Activated gamma-delta T cell (primary cell): ENCODE data around the gene GDA.
"Not testable (repeated sequence)": the region's sequence is repeated elsewhere in the genome, so short reads cannot be mapped to it uniquely, and the experiment has no call there.

Experiments
- DNase-seq: peaks from one replicate; lab custom pipeline; 2025; lab: John Stamatoyannopoulos, UW

The GDA gene

DNA sequence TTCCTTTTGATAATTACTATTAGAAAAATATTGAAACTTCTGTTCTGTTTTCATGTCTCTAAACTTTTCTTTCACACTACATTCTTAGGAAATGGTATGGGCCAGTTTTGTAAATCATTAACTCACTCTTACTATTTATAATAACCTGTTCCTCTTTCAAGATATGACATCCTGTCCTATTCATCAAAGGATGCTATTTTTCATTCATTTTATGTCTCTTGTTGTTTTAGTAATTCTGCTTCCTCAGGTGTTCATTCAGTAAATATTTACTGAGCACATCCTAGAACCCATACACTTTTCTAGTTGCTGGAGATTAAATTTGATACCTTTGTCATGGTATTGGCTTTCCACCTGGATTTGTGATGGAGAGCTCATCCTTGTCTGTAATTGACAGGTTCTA, 58.0 kb downstream of the GDA start:
- no peak for DNase-seq

- no peak for DNase-seq
Measured at GRCh38 chr9:72210522-72210921, 61.3 kb downstream of the GDA start.

- no peak for DNase-seq
Measured at GRCh38 chr9:72211047-72211446, 61.8 kb downstream of the GDA start.

DNA sequence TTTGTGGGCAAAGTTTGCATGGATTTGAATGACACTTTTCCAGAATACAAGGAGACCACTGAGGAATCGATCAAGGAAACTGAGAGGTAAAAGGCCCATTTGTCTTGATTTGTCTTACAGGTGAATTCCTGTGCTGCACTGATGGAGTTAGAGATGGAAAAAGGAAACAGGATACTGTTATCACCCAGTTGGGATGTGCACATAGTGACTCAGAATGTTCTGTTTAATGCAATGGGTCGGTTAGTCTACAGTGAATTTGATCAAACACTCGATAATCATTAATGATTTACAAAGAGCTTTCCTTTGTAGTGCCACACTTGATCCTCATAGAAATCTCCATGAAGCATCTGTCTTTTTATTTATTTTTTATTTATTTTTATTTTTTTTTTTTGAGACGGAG, 64.7 kb downstream of the GDA start:
- no peak for DNase-seq

GRCh38 chr9:72217306-72217842, 68.1 kb downstream of the GDA start:
- no peak for DNase-seq

GRCh38 chr9:72220589-72220988, 71.3 kb downstream of the GDA start:
- no peak for DNase-seq

DNA sequence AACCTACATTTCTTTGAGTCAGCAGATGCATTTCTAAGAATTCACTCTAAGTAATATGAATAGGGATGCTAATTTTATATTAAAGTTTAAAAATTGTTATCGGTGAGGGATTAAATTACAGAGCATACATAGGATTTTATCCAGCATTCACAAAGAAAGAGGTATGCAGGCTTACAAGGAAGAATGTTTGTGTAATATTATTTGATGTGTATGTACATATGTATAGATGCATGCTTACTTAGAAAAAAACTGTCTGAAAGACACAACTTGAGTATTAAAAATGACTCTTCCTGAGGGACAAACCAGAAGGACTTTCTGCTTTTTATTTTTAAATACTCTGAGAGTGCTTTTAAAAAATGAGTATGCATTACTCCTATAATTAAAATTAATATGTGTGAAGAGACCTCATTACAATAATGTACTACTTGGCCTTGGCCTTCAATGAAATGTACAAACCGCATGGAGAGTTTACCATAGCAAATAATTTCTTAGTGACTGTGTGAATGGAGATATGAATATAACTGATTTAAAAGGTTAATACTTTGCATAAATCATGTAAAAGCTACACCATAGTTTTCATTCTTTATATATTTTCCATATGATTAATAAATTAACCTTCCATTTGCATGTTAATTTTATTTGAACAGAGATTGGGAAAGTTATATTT, 77.0 kb downstream of the GDA start:
- no peak for DNase-seq

DNA sequence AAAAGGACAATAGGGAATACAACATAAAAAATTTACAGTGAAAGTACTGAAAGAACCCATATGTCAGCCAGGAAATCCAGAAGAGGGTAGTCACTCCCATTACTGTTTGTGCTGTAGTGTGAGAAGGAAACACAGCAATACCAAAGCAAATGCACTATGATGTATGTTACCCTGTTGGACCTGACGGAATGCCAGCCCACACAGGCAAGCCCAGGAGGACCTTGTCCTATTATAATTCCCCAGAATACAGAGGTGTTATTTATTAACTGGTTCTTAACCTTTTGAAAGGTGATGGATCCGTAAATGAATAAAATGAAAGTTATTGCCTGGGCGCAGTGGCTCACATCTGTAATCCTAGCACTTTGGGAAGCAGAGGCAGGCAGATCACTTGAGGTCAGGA, 79.0 kb downstream of the GDA start:
- no peak for DNase-seq

- DNase-seq: no peak
Measured at GRCh38 chr9:72232778-72233177, 83.5 kb downstream of the GDA start.

DNA sequence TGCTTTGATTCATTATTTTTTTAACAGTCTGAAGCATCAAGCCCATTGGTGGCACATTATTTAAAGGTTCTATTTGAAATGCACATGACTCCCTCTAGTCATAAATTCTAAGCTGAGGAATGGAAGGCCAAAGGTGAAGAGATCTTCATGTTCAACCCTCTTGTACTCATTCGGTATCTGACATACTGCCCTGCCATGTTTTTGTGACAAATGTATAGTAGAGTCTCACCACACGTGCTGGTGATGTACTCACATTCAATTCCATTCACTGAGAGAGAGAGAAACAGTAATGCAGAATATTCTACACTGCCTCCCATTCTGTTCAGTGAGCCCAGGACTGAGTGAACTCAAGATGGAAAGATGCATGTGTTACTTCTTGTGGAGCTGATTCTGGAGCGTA, 98.3 kb downstream of the GDA start:
- no peak for DNase-seq

DNA sequence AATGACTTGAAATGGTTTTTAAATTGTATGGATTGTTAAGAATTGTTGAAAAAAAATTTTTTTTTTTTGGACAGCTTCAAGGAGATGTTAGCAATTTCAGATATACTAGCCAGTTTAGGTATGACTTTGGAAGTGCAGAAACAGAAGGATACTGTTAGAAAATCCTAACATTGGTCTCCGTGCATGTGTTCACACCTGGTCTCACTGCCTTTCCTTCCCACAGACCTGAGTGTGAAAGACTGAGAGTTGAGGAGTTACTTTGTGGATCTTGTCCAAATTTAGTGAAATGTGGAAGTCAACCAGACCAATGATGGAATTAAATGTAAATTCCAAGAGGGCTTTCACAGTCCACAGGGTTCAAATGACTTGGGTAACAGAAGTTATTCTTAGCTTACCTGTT, 102.3 kb downstream of the GDA start:
- DNase-seq: no peak

DNA sequence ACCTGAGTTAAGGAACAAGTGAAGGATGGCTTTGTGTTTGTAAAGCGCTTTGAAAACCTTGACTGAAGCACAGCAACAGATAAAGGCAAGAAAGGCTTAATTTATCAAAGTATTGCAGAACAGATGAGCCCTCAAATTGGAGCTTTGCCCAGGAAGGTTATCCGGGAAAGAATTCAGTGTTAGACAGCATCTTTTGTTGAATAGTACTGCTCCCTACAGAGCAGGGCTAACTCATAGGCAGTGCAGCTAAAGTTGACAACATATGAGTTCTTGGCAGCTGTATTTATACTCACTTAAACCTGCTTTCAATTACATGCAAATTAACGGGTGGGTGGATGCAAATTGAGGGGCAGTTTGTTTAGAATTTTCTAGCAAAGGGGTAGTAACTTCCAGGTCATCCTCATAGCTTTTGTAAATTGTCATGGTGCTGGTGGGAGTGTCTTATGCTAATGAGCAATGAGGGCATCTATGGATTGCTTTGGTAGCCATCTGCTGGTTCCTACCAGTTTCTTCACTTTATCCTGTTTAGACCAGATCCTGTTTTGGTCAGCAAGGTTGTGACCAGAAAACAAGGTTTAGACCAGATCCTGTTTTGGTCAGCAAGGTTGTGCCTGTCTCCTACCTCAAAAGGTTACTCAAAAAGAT, 105.8 kb downstream of the GDA start:
- no peak for DNase-seq

DNA sequence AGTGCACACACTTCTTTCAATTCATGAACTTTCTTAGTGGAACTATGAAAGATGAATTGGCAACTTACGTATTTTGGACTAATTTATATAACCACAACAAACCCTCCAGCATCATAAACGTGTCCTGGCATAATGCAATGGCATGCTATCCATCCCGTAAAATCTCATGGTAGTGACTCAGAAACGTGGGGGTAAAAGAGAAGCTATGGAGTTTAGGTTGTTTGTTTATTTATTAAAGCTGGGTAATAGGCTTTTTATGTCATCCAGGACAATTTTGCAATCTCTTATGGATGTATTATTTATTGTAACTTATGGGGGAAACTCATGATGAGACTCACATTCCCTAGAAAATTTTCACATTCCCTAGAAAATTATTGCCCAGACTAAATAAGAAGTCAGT, 106.3 kb downstream of the GDA start:
- no peak for DNase-seq

DNA sequence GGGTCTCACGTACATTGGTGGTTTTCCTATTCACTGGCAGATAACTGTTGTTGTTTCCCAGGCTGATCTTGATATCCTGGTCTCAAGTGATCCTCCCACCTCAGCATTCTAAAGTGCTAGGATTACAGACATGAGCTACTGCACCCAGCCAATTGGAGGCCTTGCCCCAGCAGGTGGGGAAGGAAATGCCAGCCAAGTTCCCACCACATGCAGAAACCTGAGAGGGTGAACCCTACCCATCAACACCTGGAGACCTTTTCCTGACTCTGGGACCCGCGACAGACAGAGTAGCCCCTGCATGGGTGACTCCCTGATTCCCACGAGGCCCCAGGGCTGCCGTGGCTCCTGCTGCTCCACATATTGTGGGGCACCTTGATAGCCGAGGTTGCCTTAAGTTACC, 107.7 kb downstream of the GDA start:
- no peak for DNase-seq

DNA sequence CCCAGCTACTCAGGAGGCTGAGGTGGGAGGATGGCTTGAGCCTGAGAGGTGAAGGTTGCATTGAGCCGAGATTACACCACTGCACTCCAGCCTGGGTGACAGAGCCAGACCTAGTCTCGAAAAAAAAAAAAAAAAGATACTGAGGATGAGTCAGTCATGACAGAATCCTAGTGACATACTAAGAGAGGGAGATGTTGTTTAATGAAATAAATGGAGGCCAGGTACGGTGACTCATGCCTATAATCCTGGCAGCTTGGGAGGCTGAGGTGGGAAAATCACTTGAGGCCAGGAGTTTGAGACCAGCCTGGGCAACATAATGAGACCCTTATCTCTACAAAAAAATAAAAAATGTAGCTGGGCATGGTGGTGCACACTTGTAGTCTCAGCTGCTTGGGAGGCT, 108.6 kb downstream of the GDA start:
- DNase-seq: no peak

DNA sequence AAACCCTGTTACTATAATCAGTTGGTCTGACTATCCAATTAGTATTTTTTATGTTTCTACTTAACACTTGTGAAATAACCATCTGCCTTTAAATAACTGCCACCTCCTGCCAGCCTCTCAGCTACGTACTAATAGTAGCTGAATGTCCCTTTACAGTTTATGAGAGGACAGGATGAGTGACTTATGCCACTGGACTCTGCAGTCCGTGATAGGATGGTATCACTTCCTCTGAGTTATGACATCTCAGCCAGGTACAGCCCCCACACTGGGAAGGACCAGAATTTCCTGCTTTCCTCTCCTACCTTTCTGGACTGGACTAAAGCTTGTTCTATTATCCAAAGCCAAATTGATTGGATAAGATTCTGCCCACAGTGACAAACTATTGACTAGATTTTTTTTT, 112.8 kb downstream of the GDA start:
- DNase-seq: no peak

DNA sequence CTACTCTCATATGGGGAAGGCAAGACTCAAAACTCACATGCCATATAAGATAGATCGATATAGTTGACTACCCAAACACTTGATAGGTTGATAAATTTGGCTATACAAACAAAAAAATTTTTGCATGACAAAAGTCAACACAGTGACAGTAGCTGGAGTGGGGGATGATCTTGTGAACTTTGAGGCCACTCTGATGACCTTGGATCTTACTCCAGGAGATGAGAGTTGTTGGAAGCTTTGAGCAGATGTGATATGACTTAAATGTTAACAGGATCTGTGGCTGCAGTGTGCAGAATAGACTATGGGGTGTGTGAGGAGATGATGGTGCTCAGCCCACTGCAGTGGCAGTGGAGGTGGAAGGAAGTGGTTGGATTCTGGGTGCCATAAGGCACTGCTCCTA, 114.3 kb downstream of the GDA start:
- no peak for DNase-seq

DNA sequence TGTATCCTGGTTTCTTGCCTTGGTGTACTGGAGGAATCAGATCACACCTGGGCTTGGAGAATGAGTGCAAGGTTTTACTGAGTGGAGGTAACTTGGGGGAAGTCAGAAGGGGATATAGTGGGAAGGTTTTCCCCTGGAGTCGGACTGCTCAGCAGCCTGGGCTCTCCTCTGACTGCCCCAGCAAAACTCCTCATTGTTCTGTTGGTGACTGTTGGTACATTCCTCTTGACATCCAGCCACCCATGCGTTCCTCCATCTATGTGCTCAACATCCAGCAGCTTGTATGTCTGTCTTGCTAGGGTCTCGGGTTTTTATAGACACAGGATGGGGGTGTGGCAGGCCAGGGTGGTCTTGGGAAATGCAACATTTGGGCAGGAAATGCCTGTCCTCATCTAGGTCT, 119.7 kb downstream of the GDA start:
- no peak for DNase-seq

DNA sequence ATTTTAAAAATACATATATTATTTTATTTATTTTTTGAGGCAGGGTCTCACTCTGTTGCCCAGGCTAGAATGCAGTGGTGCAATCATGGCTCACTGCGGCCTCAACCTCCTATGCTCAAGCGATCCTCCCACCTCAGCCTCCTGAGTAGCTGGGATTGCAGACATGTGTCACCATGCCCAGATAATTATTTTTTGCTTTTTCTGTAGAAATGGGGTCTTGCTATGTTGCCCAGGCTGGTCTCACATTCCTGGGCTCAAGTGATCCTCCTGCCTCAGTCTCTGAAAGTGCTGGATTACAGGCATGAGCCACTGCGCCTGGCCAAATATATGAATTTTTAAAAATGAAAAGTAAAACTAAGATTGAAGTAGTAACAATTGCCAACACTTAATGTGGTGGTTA, 121.1 kb downstream of the GDA start:
- not testable (repeated sequence) for DNase-seq

DNA sequence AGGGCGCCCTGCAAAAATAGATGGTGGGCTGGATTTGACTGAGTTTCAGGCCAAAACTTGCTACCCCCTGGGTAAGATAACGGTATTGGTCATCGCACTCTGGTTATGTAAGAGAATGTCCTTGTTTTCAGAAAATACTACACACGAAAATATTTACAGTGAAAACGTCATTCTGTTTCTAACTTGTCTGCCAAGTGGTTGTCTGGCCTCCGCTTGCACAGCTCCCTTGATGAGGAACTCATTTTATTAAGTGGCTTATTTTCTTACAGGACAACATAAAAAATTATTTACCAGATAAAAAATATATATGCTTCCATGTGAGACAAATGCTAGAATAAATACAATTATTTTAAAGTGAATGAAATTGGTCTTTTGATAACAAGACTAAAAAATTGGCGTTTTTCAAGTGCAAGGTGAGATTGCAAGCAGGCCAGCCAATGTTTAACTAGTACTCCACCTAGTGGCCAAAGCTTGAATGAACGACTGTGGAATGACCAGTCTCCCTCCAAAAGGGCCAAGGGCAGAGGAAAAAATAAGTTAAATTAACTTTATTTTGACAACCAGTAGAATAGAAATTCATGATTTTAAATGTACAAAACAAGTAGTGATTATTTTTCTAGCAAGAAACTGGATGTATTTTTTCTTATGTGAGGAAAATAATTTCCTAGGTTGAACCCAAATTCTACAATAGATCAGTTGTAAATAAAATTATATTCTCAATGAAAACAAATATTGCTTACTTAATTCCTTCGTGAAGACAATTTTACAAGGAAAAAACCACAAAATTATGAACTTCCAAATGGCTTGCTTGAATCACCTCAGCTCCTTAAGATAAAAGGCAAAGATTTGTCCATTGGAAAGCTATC, 122.6 kb downstream of the GDA start:
- DNase-seq: no peak

DNA sequence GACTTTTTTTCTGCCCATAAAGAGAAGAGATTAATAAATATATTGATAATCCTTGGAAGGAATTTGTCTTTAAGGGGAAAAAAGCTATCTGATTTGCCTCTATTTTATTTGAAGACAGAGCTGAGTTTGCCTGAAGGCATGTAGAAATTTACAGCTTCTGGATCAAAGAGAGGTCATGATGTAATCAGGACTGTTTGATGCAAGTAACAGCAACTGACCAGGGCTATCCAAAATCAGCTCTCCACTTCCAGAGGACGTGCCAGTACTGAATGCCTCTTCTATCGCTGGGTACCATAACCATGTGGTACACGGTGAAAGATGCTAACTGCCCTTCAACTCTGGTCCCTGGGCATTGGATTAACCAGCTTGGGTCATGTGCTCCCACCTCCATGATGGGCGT, 125.2 kb downstream of the GDA start:
- no peak for DNase-seq

DNA sequence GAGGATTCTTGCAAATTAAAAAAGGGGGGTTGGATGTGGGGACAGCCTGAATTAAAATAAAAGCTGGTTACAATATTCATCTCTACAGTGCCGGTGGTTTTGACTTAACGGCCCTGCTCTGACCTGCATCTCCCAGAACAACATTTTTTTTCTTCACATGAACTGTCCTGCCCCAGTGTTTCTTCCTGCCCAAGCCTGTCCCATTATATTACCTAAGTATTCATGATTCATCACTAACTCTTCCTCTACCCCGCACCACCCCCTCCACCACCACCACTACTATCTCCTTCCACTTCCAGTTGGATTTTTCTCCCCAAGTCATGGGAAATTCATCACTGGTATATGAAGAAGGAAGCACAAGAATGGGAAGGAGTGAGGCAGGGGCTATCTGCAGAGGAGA, 125.7 kb downstream of the GDA start:
- DNase-seq: no peak

DNA sequence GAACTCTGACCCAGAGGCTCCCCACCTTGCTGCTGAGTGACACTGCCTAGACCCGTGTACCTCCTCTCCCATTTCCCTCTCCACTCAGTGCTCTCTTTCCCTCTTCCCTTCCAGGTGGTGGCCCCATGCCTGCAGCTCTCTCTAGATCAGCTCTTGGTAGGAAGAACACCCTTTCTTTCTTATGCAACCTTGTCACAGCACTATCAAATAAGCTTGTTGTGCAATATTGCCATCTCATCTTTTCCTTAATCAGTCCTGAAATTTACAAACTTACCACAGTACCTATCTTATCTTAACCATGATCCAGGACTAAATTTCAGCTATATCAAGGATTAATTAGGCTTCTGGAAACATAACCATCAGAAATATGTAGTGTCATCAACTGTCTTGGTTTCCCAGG, 127.2 kb downstream of the GDA start:
- no peak for DNase-seq
